NCI-H2196 (cell line): ENCODE measurements around the gene EIF4ENIF1.
"Not testable (repeated sequence)": the region's sequence is repeated elsewhere in the genome, so short reads cannot be mapped to it uniquely, and the experiment has no call there.

Experiments used
- DNase-seq: peaks from one replicate; lab custom pipeline; 2025; ENCODE audit not compliant: unreplicated experiment; lab: John Stamatoyannopoulos, UW

The EIF4ENIF1 gene

GRCh38 chr22:31495343-31495742, 5.7 kb upstream of the EIF4ENIF1 start:
- DNase-seq: no peak

GRCh38 chr22:31493355-31493754, 3.7 kb upstream of the EIF4ENIF1 start:
- DNase-seq: not testable (repeated sequence)

- DNase-seq: no peak
These were observed 2.5 kb upstream of the EIF4ENIF1 start for GRCh38 chr22:31492151-31492550.

- no peak for DNase-seq
These were observed 1.7 kb upstream of the EIF4ENIF1 start for GRCh38 chr22:31491218-31491962.

GRCh38 chr22:31490496-31490925, 869 bp upstream of the EIF4ENIF1 start:
- DNase-seq: no peak

- no peak for DNase-seq
These were observed 539 bp downstream of the EIF4ENIF1 start for GRCh38 chr22:31488988-31489617.

GRCh38 chr22:31488346-31488883, 1.2 kb downstream of the EIF4ENIF1 start:
- no peak for DNase-seq

GRCh38 chr22:31486951-31487350, 2.7 kb downstream of the EIF4ENIF1 start:
- no peak for DNase-seq

GRCh38 chr22:31486369-31486768, 3.3 kb downstream of the EIF4ENIF1 start:
- DNase-seq: not testable (repeated sequence)

- not testable (repeated sequence) for DNase-seq
These were observed 7.2 kb downstream of the EIF4ENIF1 start for GRCh38 chr22:31482470-31482869.

GRCh38 chr22:31481129-31481528, 8.5 kb downstream of the EIF4ENIF1 start:
- DNase-seq: no peak

- no peak for DNase-seq
These were observed 12.3 kb downstream of the EIF4ENIF1 start for GRCh38 chr22:31477329-31477728.

GRCh38 chr22:31475800-31476199, 13.8 kb downstream of the EIF4ENIF1 start:
- DNase-seq: no peak

- DNase-seq: no peak
These were observed 14.9 kb downstream of the EIF4ENIF1 start for GRCh38 chr22:31474743-31475142.

- DNase-seq: no peak
These were observed 24.3 kb downstream of the EIF4ENIF1 start for GRCh38 chr22:31465307-31465706.

GRCh38 chr22:31461699-31462098, 27.9 kb downstream of the EIF4ENIF1 start:
- no peak for DNase-seq

GRCh38 chr22:31451709-31452571, 37.7 kb downstream of the EIF4ENIF1 start:
- DNase-seq: peak; percentile 8

GRCh38 chr22:31449506-31449905, 40.1 kb downstream of the EIF4ENIF1 start:
- no peak for DNase-seq

GRCh38 chr22:31448382-31448781, 41.3 kb downstream of the EIF4ENIF1 start:
- no peak for DNase-seq

GRCh38 chr22:31447337-31447736, 42.3 kb downstream of the EIF4ENIF1 start:
- no peak for DNase-seq

GRCh38 chr22:31446767-31447166, 42.9 kb downstream of the EIF4ENIF1 start:
- no peak for DNase-seq
